SHP77 treated with DMSO at 0.1 percent for 48 hours (cell line): Measurements from ENCODE around the gene POPDC2.

Experiments used
- DNase-seq: peaks from one replicate; lab custom pipeline; 2025; lab: John Stamatoyannopoulos, UW

Gene POPDC2

GRCh38 chr3:119639494-119640350 lies 20.7 kb downstream of the POPDC2 start:
- no peak for DNase-seq

- no peak for DNase-seq
These were observed 22.5 kb downstream of the POPDC2 start for GRCh38 chr3:119637679-119638477.

GRCh38 chr3:119636891-119637611 lies 23.3 kb downstream of the POPDC2 start:
- DNase-seq = no peak

- no peak for DNase-seq
These were observed 24.1 kb downstream of the POPDC2 start for GRCh38 chr3:119636249-119636648.

- DNase-seq = no peak
These were observed 24.7 kb downstream of the POPDC2 start for GRCh38 chr3:119635719-119636118.

- DNase-seq = no peak
These were observed 27.6 kb downstream of the POPDC2 start for GRCh38 chr3:119632829-119633228.

- DNase-seq = no peak
These were observed 28.2 kb downstream of the POPDC2 start for GRCh38 chr3:119632216-119632615.

- no peak for DNase-seq
These were observed 28.9 kb downstream of the POPDC2 start for GRCh38 chr3:119631516-119631915.

GRCh38 chr3:119630880-119631329 lies 29.5 kb downstream of the POPDC2 start:
- no peak for DNase-seq

GRCh38 chr3:119630128-119630879 lies 30.1 kb downstream of the POPDC2 start:
- no peak for DNase-seq

GRCh38 chr3:119628816-119629445 lies 31.5 kb downstream of the POPDC2 start:
- DNase-seq = no peak

- DNase-seq = no peak
These were observed 32.0 kb downstream of the POPDC2 start for GRCh38 chr3:119628390-119628789.

- DNase-seq = no peak
These were observed 32.9 kb downstream of the POPDC2 start for GRCh38 chr3:119627461-119627860.

- DNase-seq = no peak
These were observed 34.2 kb downstream of the POPDC2 start for GRCh38 chr3:119626196-119626595.

GRCh38 chr3:119625451-119626153 lies 34.8 kb downstream of the POPDC2 start:
- no peak for DNase-seq

- DNase-seq = no peak
These were observed 36.2 kb downstream of the POPDC2 start for GRCh38 chr3:119624002-119624720.

GRCh38 chr3:119620899-119621298 lies 39.5 kb downstream of the POPDC2 start:
- DNase-seq = no peak

- DNase-seq = no peak
These were observed 41.3 kb downstream of the POPDC2 start for GRCh38 chr3:119619094-119619493.

- no peak for DNase-seq
These were observed 44.3 kb downstream of the POPDC2 start for GRCh38 chr3:119616056-119616455.

GRCh38 chr3:119613872-119614271 lies 46.5 kb downstream of the POPDC2 start:
- no peak for DNase-seq
